HG02642 (cell line): ENCODE data around the gene CLEC17A.
"Not testable (repeated sequence)": the region's sequence is repeated elsewhere in the genome, so short reads cannot be mapped to it uniquely, and the experiment has no call there.

Source experiments
- ATAC-seq: cut with Tn5 transposase; IDR thresholded peaks from one replicate; pipeline ENCODE4 v1.9.1; 2021; ENCODE audit warnings: mild to moderate bottlenecking; ENCODE audit not compliant: unreplicated experiment, poor library complexity

Gene CLEC17A

GRCh38 chr19:14582894-14583340, at the start of gene CLEC17A:
TSS of gene CLEC17A (plus strand) at chr19:14583084. CDS start at chr19:14583161, 77 bp downstream.
- ATAC-seq, result no peak

GRCh38 chr19:14533450-14533849, 49.4 kb upstream of the CLEC17A start:
- ATAC-seq, result no peak

GRCh38 chr19:14536926-14537692, 45.8 kb upstream of the CLEC17A start:
- ATAC-seq, result no peak

GRCh38 chr19:14540741-14541525, 42.0 kb upstream of the CLEC17A start:
- no peak for ATAC-seq

- not testable (repeated sequence) for ATAC-seq
Observed at GRCh38 chr19:14541979-14542378, 40.9 kb upstream of the CLEC17A start.

GRCh38 chr19:14542711-14543328, 40.1 kb upstream of the CLEC17A start:
- ATAC-seq, result no peak

GRCh38 chr19:14544047-14544446, 38.8 kb upstream of the CLEC17A start:
- ATAC-seq, result no peak

- ATAC-seq, result no peak
Observed at GRCh38 chr19:14544977-14545715, 37.7 kb upstream of the CLEC17A start.

- no peak for ATAC-seq
Observed at GRCh38 chr19:14545716-14546082, 37.2 kb upstream of the CLEC17A start.

GRCh38 chr19:14550201-14550754, 32.6 kb upstream of the CLEC17A start:
- no peak for ATAC-seq

GRCh38 chr19:14551134-14552005, 31.5 kb upstream of the CLEC17A start:
- ATAC-seq, result not testable (repeated sequence)

GRCh38 chr19:14552006-14552360, 30.9 kb upstream of the CLEC17A start:
- ATAC-seq, result not testable (repeated sequence)

- ATAC-seq, result no peak
Observed at GRCh38 chr19:14553042-14553938, 29.6 kb upstream of the CLEC17A start.

GRCh38 chr19:14553939-14554243, 29.0 kb upstream of the CLEC17A start:
- ATAC-seq, result no peak

GRCh38 chr19:14554382-14554812, 28.5 kb upstream of the CLEC17A start:
- ATAC-seq, result no peak

- no peak for ATAC-seq
Observed at GRCh38 chr19:14555918-14556661, 26.8 kb upstream of the CLEC17A start.

GRCh38 chr19:14556662-14557188, 26.2 kb upstream of the CLEC17A start:
- ATAC-seq, result peak; percentile 63
